GM12801 (cell line): Measurements from ENCODE around the gene C14orf119.

Experiments
- CTCF ChIP-seq: IDR thresholded peaks from one replicate; pipeline ENCODE4 v1.5.1; 2011; ENCODE audit warnings: control low read depth; ENCODE audit not compliant: insufficient read length; ENCODE audit errors: extremely low read depth

The C14orf119 gene

DNA sequence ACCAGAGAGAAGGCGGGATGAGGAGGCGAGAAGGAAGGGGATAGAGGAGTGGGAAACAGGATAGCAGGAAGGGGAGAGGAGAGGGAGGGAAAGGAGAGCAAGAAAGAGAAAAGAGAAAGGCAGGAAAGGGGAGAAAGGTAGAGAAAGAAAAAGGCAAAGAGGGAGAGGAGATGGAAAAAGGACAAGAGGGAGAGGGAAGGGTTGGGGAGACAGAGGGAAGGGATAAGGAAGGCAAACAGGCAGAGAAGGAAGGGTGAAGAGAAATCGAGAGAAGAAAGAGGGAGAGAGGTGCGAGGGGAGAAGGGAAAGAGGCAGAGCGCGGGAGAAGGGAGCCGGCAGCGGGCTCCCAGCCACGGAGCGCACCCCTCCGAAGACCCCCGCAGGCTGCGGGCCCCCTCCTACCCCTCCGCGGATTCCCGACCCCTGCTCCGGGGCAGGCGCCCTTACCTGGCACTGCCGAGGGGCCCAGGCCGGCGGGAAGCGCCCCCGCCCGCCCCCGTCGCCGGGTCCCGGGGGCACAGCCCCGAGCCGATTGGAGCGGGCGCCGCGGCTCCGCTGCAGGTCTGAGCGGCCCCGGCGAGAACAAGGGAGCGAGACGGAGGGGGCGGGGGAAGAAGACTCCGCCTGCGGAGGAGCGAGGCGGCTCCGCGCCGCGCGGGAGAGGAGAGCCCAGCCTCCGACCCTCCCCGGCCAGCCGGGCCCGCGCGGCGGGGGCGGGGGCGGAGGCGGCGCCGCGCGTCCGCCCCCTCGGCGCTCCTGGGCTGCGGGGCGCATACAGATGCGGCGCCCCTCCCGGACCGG is 38.1 kb upstream of the C14orf119 start, which contains the start of gene CDH24:
Gene CDH24 (minus strand): TSS at position 565 of the 801 bp plus-strand sequence. CDS start 1,787 bp downstream, outside the sequence.
- no peak for TF ChIP-seq CTCF

DNA sequence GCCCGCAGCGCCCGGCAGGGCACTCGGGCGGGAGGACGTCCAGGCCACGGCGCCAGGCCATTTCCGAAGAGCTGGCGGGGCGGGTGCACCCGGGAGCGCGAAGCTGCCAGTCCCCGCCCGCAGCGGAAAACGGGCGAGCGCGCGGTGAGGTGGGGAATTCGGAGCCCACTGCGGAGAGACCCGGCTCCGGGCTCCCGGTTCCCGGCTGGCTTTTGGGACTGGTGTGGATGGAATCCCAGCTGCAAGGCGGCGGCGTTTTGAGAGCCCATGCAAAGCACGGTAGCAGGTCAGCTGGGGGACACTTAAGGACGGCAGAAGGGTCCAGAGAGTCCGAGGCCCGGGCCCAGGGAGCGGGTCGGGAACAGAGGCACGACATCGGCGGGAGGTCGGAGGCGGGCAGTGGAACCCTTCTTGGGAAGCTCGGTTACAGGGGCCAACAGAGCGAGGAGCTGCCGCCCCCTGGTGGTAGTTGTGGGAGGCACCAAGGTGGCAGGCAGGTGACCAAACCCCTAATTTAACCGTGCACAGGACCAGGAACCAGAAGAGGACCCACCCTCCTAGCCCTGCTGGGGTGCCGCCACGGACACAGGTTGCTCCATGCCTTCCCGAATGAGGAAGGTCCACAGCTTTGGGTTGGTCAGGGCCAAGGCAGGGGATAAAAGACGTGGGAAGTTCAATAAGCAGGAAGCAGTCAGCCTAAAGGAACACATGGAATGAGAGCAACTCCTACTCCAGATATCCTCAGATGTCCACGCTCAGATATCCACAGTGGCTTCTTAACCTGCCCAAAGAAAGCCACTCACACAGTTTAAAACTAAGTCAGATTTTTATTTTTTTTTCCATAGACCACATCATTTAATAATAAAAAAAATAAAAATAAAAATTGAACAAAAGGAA is 37.3 kb upstream of the C14orf119 start:
- TF ChIP-seq CTCF = peak; percentile 24

DNA sequence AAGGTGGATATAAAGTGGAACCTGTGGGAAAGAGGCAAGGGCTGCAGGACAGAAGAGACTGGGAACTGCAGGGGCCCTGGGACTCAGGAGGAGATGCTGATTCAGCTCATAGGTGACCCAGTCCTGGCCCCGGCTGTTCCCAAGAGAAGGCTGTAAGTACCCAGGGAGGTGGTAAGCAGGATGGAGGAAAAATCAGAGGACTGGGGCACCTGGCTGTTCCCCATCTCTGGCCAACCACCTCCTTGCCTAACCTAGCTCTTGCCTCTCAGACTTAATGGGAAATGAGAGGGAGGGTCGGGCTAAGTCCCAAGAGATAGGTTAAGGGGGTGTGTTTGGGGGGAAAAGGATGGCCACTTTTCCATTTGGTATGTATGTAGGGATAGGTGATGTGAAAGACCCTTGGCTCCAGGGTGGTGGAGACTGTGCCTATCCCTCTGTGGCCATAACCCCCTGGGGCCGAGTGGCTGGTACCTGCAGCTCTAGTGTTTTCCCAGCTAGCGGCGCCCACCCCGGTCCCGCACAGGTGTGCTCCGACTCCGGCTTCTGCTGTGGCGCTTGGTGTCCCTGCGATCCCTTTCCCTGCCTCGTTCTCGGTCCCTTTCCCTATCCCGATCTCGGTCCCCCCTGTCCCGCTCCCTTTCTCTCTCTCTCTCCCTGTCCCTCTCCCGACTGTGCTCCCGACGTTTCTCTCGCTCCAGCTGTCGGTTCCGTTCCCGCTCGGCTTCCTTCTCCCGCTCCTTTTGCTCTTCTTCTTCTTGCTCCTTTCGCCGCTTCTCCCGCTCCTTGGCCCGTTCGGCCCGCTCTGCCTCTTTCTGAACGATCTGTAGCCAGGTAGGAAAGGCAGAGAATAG is 36.4 kb upstream of the C14orf119 start:
- TF ChIP-seq CTCF = no peak

DNA sequence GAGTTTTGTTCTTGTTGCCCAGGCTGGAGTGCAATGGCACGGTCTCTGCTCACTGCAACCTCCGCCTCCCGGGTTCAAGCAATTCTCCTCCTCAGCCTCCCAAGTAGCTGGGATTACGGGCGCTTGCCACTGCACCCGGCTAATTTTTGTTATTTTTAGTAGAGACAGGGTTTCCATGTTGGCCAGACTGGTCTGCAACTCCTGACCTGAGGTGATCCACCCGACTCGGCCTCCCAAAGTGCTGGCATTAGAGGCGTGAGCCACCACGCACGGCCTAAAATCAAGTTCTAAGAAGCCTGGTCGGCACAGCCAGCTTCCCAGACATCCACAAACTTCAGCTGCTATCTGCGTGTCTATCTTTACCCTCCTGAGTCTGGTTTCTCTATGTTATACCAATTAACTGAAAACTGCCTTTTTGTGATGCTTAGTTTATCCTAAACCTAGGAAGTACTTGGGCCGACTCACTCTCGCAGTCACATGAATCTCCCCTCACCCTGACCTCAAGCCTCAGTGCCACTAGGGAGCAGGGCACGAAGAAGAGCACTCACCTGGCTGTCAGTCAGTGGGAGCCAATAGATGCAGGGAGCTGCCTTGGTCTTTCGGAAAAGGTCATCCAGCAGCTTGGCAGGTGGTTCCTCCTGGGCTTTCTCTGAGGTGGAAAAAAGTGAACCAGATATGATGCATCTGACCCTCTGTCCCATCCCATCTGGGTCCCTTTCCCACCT is 34.6 kb upstream of the C14orf119 start:
- TF ChIP-seq CTCF = no peak

DNA sequence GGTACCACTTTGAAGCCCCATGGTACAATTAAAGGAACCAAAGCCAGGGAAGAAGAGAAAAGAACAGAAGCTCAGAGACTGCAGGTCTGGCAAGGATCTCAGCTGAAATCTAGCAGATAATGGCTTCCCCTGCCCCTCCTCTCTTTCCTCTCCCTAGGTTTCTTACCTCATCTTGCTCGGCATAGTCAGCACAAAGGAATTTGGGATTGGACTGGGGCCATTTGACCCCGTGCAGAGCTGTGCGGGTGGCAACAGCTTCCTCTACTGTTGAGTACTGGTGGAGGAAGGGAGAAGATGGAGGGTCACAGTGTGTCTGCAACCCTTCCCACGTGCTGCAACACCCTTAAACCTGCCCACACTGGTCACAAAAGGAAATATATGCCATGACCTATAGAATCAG is 33.3 kb upstream of the C14orf119 start:
- TF ChIP-seq CTCF = no peak

DNA sequence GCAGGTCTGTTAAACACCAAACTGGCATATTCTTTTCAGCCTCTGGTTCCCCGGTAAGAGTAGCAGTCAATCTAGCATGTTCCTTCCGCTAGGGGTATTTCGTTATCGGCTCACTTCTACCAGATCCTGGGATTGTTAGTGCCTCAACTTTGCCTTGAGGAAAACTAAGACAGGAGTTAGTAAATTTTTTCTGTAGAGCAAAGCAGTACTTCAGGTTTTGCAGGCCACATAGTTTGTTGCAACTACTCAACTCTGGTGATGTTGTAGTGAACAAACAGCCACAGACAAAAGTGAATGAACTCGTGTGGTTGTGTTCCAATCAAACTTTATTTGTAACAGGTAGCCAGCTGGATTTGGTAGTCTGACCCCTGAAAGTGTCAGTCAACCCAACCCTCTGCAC is 31.7 kb upstream of the C14orf119 start:
- no peak for TF ChIP-seq CTCF
